SK-MEL-5 (cell line): Measurements from ENCODE around the gene PLK5. TPM values are rescaled to one million over a fixed set of nuclear protein-coding genes. Genes with fewer than 3 reads are reported as not detected.
"Not testable (repeated sequence)": the region's sequence is repeated elsewhere in the genome, so short reads cannot be mapped to it uniquely, and the experiment has no call there.

Experiments
- DNase-seq: peaks from one replicate; pipeline ENCODE4 v3.0.0-alpha.2; 2016; ENCODE audit warnings: low read depth, low spot score
- in situ Hi-C: cut with HindIII; loops from 2 replicates; pipeline ENCODE4 v1.10.0; 2016; ENCODE audit warnings: low sequenced_read_pairs, high pct_unique_total_duplicates, low pct_unique_long_range_greater_than_20kb
- total RNA-seq: library from RNA; depleted of rRNA; stranded (reverse); fragments of >200 nt; shearing (Covaris generic); gene quantifications from 2 replicates; pipeline ENCODE4 v1.2.3, GENCODE V29; 2014

Gene PLK5
- total RNA-seq, 1 experiment from 2014 or later, result not detected

DNA sequence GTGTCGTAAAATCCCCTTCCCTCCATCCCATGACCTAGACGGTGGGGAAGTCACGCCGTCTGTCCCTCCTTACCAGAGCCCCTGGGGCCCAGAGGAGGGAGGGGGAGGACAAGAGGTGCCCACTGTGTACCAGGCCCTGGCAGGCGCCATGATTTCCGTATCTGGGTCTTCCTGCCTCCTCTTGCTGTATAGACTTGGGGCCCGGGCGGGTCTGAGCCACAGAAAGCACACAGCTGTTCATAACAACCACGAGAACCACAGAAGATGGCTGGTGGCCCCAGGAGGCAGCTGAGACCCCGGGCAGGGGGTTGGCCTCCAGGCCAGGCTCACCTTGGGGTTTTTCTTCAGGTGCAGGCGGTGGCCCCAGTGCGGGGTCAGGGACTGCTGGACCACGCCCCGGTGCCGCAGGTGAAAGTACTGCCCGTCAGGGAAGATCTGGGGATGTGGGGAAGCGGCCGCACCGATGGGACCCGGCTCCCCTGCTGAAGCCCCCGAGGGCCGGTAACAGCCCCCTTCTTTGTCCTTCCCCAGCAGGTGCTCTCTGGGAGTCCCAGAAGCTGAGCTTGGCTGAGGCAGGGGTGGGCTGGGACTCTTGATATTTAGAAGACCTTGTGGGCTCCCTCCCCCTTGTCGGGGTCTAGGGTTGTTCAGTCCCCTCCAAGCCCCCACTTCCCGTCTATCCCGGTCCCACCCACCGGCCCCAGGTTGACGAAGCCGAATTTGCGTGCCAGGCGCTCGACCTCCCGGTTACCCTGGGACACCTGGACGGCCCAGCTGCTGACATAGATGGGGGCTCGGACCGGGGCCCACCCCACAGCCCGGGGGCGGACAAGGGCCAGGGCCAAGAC, 34.2 kb upstream of the PLK5 start:
- in situ Hi-C loops, result no loop called here

DNA sequence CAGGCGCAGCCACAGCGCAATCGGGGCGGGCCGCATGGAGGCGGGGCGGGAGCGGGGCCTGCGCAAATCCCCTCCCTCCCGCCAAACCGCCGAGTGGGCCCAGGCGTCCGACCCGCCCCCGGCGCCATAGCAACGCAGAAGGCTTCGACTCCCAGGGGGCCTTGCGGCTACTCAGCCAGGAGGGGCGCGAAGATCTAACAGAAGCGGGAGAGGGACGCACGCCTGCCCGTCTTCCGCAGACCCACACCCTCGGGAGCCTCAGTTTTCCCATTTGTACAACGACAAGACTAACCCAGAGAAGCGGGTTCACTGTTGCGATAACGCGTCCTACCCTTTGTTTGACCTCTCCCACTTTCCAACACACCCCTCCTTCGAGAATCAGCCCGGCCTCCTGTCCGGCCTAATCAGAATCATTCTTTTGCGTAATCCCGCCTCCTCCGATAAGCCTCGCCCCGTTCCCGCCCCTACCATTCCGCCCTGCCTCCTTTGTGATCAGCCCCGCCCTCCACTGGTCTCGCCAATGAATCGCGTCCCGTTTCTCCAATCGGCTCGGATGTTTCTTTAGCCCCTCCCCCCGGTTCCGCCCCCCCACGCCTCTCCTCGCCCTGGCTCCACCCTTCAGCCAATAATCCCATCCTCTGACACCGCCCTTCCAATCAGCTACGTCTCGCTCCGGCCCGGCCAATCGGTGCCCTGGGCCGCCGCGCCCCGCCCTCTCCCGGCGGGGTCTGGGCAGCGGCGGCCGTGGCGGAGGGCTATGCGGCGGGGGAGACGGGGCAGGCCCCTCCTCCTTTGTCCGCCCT, 33.4 kb upstream of the PLK5 start, which contains the start of gene PCSK4:
Gene PCSK4 (minus strand): TSS at position 40 of the 803 bp plus-strand sequence. CDS start 4 bp downstream, at position 36.
- in situ Hi-C loops, result no loop called here
- peak; percentile 97 for DNase-seq

More for the DNA sequence above, 34.2 kb upstream of the PLK5 start:
- DNase-seq, result no peak

DNA sequence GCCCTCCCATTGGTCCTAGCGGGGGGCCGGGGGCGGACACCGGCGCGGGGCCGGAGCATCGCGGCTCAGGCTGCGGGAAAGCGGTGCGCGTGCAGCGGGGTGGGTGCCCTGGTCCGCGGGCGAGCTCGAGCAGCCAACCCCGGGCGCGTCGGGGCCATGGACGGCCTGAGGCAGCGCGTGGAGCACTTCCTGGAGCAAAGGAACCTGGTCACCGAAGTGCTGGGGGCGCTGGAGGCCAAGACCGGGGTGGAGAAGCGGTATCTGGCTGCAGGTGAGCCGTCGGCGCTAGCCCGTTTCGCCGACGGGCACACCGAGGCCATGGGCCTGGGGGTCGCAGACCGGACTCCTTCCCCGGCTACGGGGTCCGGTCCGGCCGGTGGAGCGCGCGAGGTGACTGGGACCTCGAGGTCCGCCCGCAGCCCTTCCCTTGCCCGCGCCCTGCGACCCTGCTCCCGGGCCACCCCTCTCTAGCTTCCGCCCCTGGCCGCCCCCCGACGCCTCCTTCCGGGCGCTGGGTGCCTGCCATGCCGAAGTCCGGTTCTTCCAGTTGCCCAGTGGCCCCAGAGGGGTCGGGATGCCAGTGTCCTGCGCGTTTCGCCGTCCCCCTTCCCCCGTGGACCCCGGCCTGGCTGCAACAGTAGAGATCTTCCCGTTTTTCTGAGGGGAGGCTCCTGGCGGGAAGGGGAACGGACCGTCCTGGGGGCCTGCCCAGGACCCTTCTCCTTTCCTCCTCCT, 32.6 kb upstream of the PLK5 start, which contains the start of gene REEP6:
Gene REEP6 (plus strand): TSS at position 68 of the 735 bp plus-strand sequence. CDS start 89 bp downstream, at position 157.
- in situ Hi-C loops, result no loop called here
- DNase-seq, result no peak

DNA sequence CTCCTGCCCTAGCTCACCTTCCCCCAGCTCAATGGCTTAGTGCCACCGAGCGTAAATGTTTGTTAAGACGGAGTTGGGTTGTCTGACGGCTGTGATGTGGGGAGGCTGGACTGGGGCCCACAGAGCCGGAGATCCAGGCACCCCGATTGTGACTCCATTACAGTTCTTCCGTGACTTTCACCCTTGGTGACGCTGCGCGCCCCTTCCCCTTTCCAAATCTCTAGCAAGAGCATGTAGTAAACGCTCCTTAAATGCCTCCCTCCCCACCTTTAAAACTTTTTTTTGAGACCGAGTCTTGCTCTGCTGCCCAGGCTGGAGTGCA, 32.1 kb upstream of the PLK5 start:
- no peak for DNase-seq
- in situ Hi-C loops, result no loop called here

DNA sequence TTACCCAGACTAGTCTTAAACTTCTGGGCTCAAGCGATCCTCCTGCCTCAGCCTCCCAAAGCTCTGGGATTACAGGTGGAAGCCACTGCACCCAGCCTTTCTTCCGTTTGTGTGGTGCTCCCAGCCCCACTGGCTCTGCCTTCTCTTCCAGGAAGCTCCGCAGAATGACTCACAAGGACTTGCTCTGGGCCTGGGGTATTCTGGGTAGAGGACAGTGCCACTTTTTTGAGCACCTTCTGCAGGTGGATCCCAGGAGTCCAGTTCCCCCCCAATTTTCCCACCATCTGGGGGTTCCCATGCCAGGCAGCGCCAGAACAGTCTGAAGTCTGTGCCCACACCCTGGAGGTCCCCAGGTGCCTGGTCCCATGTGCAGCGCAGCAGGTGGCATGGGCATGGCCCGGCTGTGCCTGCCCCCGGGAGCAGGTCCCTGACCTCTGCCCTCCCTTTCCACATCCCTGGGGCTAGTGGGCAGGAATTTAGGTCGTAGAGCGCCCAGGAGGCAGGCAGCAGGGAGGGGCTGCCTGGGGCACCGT, 31.3 kb upstream of the PLK5 start:
- in situ Hi-C loops, result no loop called here

DNA sequence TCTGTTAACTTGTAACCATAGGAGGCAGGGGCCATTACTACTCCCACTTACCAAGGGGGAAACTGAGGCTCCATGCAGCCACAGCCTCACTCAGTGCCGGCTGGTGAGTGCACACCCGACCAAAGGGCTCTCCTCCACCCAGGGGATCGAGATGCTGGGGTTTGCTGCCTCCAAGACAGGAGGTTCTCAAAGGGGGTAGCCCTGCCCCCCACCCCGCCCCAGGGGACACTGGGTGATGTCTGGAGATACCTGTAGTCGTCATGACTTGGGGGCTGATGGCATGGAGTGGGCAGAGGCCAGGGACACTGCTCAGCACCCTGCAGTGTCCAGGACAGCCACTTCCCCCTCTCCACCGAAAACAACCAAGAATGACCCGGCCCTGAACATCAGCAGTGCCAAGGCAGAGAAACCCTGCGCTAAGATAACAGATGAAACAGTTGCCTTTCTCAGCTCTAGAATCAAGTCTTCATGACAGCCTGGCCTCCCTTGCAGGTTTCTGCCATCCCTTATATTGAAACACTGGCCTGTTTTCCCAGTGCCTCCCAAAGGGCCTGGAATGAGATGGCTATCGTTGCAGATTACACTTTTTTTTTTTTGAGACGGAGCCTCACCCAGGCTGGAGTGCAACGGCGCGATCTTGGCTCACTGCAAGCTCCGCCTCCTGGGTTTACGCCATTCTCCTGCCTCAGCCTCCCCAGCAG, 29.6 kb upstream of the PLK5 start:
- DNase-seq, result no peak
- in situ Hi-C loops, result no loop called here

More for the DNA sequence above, 31.3 kb upstream of the PLK5 start:
- no peak for DNase-seq

DNA sequence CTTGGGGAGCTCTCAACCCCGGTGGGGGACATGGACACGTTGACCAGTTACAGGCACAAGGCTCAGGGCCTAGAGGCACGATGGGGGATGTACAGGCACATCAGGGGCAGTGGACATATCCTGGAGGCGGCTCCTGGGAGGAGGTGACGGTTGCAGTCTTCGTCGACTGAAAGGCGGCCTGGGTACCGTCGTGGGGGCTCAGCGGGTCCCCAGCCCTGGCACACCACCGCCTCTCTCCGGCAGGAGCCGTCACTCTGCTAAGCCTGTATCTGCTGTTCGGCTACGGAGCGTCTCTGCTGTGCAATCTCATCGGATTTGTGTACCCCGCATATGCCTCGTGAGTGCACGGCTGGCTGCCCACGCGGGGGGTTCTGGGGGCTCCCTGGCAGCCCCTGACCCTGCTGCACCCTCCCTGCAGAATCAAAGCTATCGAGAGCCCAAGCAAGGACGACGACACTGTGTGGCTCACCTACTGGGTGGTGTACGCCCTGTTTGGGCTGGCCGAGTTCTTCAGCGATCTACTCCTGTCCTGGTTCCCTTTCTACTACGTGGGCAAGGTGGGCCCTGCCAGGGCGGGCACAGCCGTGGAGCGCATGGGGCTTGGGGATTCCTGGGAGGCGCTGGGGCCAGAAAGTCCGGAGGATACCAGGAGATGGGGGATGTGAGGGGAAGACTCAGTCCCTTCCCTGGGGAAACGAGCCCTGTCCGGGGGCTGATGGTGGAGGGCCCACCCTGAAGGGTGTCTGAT, 28.7 kb upstream of the PLK5 start:
- in situ Hi-C loops, result no loop called here
- DNase-seq, result no peak

DNA sequence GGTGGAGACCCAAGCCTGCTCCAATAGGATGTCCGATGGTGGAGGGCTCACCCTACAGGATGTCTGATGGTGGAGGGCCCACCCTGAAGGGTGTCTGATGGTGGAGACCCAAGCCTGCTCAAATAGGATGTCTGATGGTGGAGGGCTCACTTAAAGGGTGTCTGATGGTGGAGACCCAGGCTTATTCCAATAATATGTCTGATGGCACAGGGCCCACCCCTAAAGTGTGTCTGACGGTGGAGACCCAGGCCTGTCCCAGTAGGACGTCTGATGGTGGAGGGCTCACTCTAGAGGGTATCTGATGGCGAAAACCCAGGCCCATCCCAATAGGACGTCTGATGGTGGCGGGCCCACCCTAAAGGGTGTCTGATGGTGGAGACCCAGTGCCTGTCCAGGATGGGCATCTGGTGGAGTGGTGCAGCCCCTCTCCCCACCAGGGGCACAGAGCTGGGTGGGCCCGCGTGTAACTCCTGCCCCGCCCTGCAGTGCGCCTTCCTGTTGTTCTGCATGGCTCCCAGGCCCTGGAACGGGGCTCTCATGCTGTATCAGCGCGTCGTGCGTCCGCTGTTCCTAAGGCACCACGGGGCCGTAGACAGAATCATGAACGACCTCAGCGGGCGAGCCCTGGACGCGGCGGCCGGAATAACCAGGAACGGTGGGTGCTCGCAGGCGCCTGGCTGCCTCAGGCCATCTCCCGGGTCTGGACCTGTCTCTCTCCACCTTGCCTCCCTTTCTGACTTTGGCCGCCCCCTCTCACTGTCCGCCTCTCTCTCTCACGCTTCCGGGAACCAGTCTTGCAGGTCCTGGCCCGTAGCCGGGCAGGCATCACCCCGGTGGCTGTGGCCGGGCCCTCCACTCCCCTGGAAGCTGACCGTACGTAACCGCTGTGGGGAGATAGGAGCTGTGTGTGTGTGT, 27.8 kb upstream of the PLK5 start:
- in situ Hi-C loops, result no loop called here
- DNase-seq, result no peak

DNA sequence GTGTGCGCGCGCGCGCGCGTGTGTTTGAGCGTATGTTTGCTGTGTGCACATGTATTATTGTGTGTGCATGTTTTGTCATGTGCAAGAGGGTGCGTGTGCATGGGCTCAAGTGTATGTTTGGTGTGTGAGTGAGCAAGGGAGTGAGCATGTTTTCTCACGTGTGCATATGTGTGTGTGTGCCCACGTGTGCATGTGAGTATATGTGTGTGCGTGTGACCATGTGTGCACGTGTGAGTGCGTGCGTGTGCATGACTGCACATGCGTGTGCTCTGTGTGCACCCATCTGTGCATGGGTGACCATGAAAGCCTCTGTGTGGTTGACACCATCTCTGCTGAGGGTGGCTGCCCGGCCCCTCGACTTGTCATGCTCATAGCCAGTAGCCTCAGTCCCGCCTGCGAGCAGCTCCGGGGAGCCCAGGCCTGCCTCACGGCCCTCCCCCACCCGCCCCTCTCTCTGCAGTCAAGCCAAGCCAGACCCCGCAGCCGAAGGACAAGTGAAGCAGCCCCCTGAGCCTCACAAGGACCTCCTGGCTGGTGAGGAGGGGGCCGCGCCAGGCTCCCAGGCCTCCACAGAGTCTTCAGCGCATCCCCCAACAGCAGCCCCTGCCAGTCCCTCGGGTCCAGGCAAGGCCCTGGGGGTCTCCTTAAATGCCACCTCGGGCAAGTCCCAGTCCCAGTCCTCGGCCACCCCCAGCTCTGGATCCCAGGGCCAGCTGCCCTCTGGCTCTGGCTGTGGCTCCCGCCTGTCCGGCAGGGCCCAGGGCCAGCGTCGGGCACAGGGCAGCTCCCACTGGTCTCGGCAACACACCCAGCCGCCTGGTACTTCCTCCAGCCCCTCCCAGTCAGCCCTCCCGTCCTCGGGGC, 26.9 kb upstream of the PLK5 start:
- DNase-seq, result no peak
- in situ Hi-C loops, result no loop called here

DNA sequence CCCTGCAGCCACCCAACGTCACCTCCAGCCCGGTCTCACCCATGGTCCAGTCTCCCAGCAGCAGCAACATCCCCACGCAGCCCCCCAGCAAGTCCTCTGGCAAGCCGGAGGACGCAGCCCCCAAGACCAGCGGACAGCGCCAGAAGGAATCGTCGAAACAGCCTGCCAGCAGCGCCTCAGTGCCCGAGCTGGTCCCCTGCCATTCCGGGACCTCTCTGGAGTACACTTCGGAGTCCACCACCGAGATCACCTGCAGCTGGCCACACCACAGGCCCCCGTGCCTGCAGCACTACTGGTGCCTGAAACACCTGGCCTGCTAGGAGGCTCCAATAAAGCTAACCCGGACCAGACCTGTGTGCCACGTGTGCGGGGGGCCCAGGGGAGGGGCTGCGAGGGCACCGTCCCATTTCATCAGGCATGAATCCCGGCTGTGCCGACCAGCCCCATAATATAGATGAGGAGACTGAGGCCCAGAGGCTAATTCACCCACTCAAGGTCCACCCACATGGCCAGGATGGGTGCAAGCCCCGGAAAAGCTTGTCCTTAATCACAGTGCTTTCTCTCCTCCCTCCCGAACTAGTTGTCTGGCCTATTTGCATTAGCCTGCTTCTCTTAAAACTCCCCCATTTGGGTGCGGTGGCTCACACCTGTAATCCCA, 26.2 kb upstream of the PLK5 start:
- in situ Hi-C loops, result no loop called here
- DNase-seq, result no peak

DNA sequence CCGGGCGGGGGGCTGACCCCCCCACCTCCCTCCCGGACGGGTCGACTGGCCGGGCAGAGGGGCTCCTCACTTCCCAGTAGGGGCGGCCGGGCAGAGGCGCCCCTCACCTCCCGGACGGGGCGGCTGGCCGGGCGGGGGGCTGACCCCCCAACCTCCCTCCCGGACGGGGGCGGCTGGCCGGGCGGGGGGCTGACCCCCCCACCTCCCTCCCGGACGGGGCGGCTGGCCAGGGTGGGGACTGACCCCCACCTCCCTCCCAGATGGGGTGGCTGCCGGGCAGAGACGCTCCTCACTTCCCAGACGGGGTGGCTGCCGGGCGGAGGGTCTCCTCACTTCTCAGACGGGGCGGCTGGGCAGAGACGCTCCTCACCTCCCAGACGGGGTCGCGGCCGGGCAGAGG, 24.6 kb upstream of the PLK5 start:
- in situ Hi-C loops, DNase-seq: not testable (repeated sequence)

DNA sequence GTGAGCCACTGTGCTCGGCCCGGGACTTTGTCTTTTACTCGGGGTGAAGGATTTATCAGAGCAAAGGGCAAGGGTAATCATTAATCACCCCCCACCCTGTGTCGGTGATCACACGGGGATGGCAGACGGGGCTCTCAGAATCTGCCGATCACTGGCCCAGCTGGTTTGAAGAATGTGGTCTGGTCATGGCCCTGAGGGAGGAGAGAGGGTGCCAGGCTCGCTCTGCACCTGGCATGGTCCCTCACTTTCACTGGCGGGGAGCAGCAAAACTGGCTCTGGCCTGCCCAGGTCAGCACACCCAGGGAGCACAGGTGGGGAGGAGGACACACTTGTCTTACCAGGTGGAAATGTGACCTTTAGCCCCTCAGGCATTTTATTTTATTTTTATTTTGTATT, 22.7 kb upstream of the PLK5 start:
- in situ Hi-C loops, result no loop called here
- DNase-seq, result no peak

DNA sequence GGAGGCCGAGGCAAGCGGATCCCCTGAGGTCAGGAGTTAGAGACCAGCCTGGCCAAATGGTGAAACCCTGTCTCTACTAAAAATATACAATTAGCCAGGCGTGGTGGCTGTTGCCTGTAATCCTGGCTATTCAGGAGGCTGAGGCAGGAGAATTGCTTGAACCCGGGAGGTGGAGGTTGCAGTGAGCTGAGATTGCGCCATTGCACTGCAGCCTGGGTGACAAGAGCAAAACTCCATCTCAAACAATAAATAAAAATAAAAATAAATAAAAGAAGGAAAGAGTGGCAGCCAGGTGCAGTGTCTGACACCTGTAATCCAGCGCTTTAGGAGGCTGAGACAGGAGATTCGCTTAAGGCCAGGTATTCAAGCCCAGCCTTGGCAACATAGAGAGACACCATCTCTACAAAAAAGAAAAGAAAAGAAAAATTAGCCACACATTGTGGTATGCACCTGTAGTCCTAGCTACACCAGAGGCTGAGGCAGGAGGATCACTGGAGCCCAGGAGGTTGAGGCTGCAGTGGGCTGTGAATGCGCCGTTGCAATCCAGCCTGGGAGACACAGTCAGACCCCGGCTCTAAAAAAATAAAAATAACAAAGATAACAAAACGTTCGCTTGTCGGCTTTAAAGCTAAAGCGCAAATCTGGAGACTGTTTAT, 21.3 kb upstream of the PLK5 start:
- in situ Hi-C loops, result no loop called here
- no peak for DNase-seq
